SW 1271 (cell line): ENCODE results near the gene SRP68.

ENCODE experiments used
- DNase-seq, 2 experiments: peaks; one replicate each; lab custom pipeline; 2025; lab: John Stamatoyannopoulos, UW

The SRP68 gene

GRCh38 chr17:76018340-76018680 is 54.0 kb downstream of the SRP68 start:
- no peak for DNase-seq

GRCh38 chr17:76017481-76018339 is 54.6 kb downstream of the SRP68 start:
- no peak for DNase-seq

GRCh38 chr17:76014925-76015261 is 57.4 kb downstream of the SRP68 start:
- DNase-seq, result no peak

- peak in 1 of 2 experiments; percentile 33 for DNase-seq
These were observed 58.0 kb downstream of the SRP68 start for GRCh38 chr17:76014100-76014924.

- no peak for DNase-seq
These were observed 58.9 kb downstream of the SRP68 start for GRCh38 chr17:76013377-76013932.

- DNase-seq, result no peak
These were observed 60.4 kb downstream of the SRP68 start for GRCh38 chr17:76011951-76012350.

GRCh38 chr17:76009969-76010661 is 62.2 kb downstream of the SRP68 start:
- DNase-seq, result no peak

- no peak for DNase-seq
These were observed 62.9 kb downstream of the SRP68 start for GRCh38 chr17:76009447-76009846.

GRCh38 chr17:76008630-76009425 is 63.5 kb downstream of the SRP68 start:
- no peak for DNase-seq

- no peak for DNase-seq
These were observed 64.1 kb downstream of the SRP68 start for GRCh38 chr17:76008208-76008607.

GRCh38 chr17:76007850-76008165 is 64.5 kb downstream of the SRP68 start:
- DNase-seq, result no peak

- no peak for DNase-seq
These were observed 65.0 kb downstream of the SRP68 start for GRCh38 chr17:76007131-76007849.

- peak; percentile 19 to 37 for DNase-seq
These were observed 66.8 kb downstream of the SRP68 start for GRCh38 chr17:76005263-76006149.

GRCh38 chr17:76004750-76005262 is 67.5 kb downstream of the SRP68 start:
- no peak for DNase-seq

- DNase-seq, result no peak
These were observed 68.4 kb downstream of the SRP68 start for GRCh38 chr17:76003915-76004314.

GRCh38 chr17:76002100-76002499 is 70.2 kb downstream of the SRP68 start:
- DNase-seq, result no peak

GRCh38 chr17:76000755-76001521 is 71.4 kb downstream of the SRP68 start, which contains the start of gene CDK3:
TSS of gene CDK3 (plus strand) at chr17:76000855. CDS start at chr17:76001426, 571 bp downstream.
- no peak for DNase-seq

- peak in 1 of 2 experiments; percentile 9 for DNase-seq
These were observed 72.1 kb downstream of the SRP68 start for GRCh38 chr17:76000016-76000754.
